Upper lobe of right lung (tissue), 1 donor: ENCODE results near the gene HSPB8. TPM values are rescaled to one million over a fixed set of nuclear protein-coding genes. Genes with fewer than 3 reads are reported as not detected.
A peak's percentile ranks its signal among the peaks of the same experiment; 100 is the strongest.

Experiments
- ATAC-seq: fragments of 200-7000 bp; cut with Tn5 transposase; one replicate; pipeline ENCODE4 v1.9.1; 2020; ENCODE audit warnings: mild to moderate bottlenecking, moderate library complexity
- DNase-seq: peaks from one replicate; pipeline ENCODE4 v3.0.0-alpha.2; 2020
- H3K27ac ChIP-seq: fragments of 200-600 bp; one replicate; pipeline ENCODE4 v1.8.0; 2022
- H3K27me3 ChIP-seq: fragments of 200-600 bp; one replicate; pipeline ENCODE4 v1.8.0; 2022; ENCODE audit warnings: mild to moderate bottlenecking
- H3K36me3 ChIP-seq: fragments of 200-600 bp; one replicate; pipeline ENCODE4 v1.8.0; 2022
- H3K4me1 ChIP-seq: fragments of 200-600 bp; one replicate; pipeline ENCODE4 v1.8.0; 2022
- H3K4me3 ChIP-seq: fragments of 200-600 bp; one replicate; pipeline ENCODE4 v1.8.0; 2022; ENCODE audit warnings: mild to moderate bottlenecking
- H3K9me3 ChIP-seq: fragments of 200-600 bp; one replicate; pipeline ENCODE4 v1.8.0; 2022
- intact Hi-C: fragments of 100-400 bp; cut with DNase I; formaldehyde crosslinking; loops from one replicate; pipeline ENCODE4 v1.11.0; 2022
- total RNA-seq: library from RNA; stranded (reverse); fragmentation: NEBNext Ultra II Directional; extraction: Animal tissue kit (Norgen Biotek cat#: 25700); gene quantifications from one replicate; pipeline ENCODE4 v1.2.1, GENCODE V29; 2021
- TF ChIP-seq, protein P1 (sequence below): fragments of 200-600 bp; IDR thresholded peaks from one replicate; pipeline ENCODE4 v1.8.0; 2022; ENCODE audit warnings: antibody characterized with exemption
- donor health status: DM: no; HTN: yes; CAD: no; lungs with severe emphysema.

Gene HSPB8
- total RNA-seq, 1 donor from 2014 or later, result 70.0 TPM

GRCh38 chr12:119183942-119184695 lies 5.4 kb downstream of the HSPB8 start:
- intact Hi-C loops, result no loop called here
- ATAC-seq, result no peak
- DNase-seq, result no peak
- H3K9me3 ChIP-seq, result no peaks in the 10 kb centered on the region
- H3K4me1 ChIP-seq, result peaks cover 55% of the 10 kb centered on the region
- peak overlapping the region; percentile 77 for H3K4me3 ChIP-seq
- peaks cover 15% of the 10 kb centered on the region for H3K36me3 ChIP-seq
- TF ChIP-seq, protein P1, sequence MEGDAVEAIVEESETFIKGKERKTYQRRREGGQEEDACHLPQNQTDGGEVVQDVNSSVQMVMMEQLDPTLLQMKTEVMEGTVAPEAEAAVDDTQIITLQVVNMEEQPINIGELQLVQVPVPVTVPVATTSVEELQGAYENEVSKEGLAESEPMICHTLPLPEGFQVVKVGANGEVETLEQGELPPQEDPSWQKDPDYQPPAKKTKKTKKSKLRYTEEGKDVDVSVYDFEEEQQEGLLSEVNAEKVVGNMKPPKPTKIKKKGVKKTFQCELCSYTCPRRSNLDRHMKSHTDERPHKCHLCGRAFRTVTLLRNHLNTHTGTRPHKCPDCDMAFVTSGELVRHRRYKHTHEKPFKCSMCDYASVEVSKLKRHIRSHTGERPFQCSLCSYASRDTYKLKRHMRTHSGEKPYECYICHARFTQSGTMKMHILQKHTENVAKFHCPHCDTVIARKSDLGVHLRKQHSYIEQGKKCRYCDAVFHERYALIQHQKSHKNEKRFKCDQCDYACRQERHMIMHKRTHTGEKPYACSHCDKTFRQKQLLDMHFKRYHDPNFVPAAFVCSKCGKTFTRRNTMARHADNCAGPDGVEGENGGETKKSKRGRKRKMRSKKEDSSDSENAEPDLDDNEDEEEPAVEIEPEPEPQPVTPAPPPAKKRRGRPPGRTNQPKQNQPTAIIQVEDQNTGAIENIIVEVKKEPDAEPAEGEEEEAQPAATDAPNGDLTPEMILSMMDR, result no peak
- no peaks in the 10 kb centered on the region for H3K27me3 ChIP-seq
- H3K27ac ChIP-seq, result peak overlapping the region; percentile 43

- DNase-seq (no peak), ATAC-seq (no peak)
- peaks cover 42% of the 10 kb centered on the region for H3K36me3 ChIP-seq
- no peak overlapping the region for H3K27ac ChIP-seq
- TF ChIP-seq, protein P1, result no peak
- no peak overlapping the region for H3K4me3 ChIP-seq
- H3K4me1 ChIP-seq, result no peaks in the 10 kb centered on the region
- no peaks in the 10 kb centered on the region for H3K9me3 ChIP-seq
- intact Hi-C loops, result no loop called here
- no peaks in the 10 kb centered on the region for H3K27me3 ChIP-seq
Observed at GRCh38 chr12:119195256-119195655, 16.5 kb downstream of the HSPB8 start.

DNA sequence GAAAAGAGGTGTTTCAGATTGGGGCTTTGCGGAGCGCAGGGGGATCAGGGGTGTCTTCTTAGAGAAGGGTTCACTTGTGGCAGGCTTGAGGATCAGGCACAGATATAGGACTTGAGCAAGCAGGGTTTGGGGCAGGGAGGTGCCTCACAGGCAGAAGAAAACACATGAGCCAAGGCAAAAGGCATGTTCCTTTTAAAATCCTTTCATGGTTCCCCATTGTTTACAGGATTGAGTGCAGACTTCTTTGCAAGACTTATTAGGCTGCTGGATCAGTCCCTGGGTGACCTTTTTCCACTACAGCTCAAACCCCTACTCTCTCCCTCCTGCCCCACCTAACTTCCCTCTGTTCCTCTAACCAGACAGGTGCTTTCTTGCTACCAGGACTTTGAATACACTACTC lies 19.7 kb downstream of the HSPB8 start:
- Histone ChIP-seq H3K27me3 (no peaks in the 10 kb centered on the region), H3K9me3 (no peaks in the 10 kb centered on the region), H3K4me1 (peaks cover 5% of the 10 kb centered on the region), H3K4me3 (no peak overlapping the region), H3K36me3 (peaks cover 18% of the 10 kb centered on the region), H3K27ac (no peak overlapping the region)
- intact Hi-C loops, result no loop called here
- DNase-seq (no peak), ATAC-seq (no peak)
- TF ChIP-seq, protein P1, result no peak

DNA sequence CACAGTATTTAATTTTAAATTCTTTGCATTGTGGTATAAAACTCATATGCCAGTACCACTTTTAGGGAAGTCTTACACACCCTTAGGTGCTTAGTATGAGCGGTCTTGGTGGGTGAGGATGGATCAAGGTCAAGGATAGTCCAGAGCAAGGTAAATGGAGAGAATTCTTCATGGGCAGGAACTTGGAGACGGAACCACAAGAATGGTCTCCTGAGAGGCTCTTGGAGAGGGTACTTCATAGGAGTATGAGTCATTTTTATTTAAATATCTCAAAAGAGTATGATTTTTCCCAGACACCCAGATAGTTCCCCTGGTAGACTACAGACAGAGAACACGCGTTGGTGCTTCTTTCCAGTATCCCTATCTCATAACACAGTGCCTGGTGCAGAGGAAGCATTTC lies 21.9 kb downstream of the HSPB8 start:
- H3K27ac ChIP-seq, result no peak overlapping the region
- no peak for DNase-seq
- H3K4me1 ChIP-seq, result peaks cover 14% of the 10 kb centered on the region
- H3K9me3 ChIP-seq, result no peaks in the 10 kb centered on the region
- peak; percentile 44 for ATAC-seq
- H3K27me3 ChIP-seq, result no peaks in the 10 kb centered on the region
- TF ChIP-seq, protein P1, result no peak
- H3K36me3 ChIP-seq, result no peaks in the 10 kb centered on the region
- no peak overlapping the region for H3K4me3 ChIP-seq
- intact Hi-C loops, result no loop called here

GRCh38 chr12:119201789-119202543 lies 23.2 kb downstream of the HSPB8 start:
- H3K4me3 ChIP-seq, result no peak overlapping the region
- TF ChIP-seq, protein P1, result no peak
- no peaks in the 10 kb centered on the region for H3K9me3 ChIP-seq
- no peak overlapping the region for H3K27ac ChIP-seq
- peak; percentile 74 for DNase-seq
- no peaks in the 10 kb centered on the region for H3K36me3 ChIP-seq
- H3K27me3 ChIP-seq, result no peaks in the 10 kb centered on the region
- intact Hi-C loops, result no loop called here
- peak; percentile 91 for ATAC-seq
- H3K4me1 ChIP-seq, result peaks cover 14% of the 10 kb centered on the region
